ENCODE data around the gene IGF2BP2. TPM values are rescaled to one million over a fixed set of nuclear protein-coding genes. Genes with fewer than 3 reads are reported as not detected.

IGF2BP2 gene
- total RNA-seq, 1 experiment from 2014 or later, result 135 TPM

GRCh38 chr3:185740133-185740532 is 84.7 kb downstream of the IGF2BP2 start:
- intact Hi-C loops (cut with micrococcal nuclease), result no loop called here
- no peaks in the 10 kb centered on the region for H3K9me2 ChIP-seq (ENCODE audit: insufficient read depth)
- ChIA-PET RAD21 (ENCODE audit: low non-redundant PET in 1 of 2, low total read pairs in 2 of 2, uncharacterized antibody in 2 of 2, unreplicated experiment in 2 of 2) (interaction anchor here in 1 of 2 experiments (0.6 kb wide), 1 partner anchor 29 kb away, joined by 5 read pairs; no protein-coding TSS in a partner anchor), POLR2A (no interaction called here), CTCF (interaction anchor here (1.9 kb wide), 1 partner anchor 28 kb away, joined by 7 read pairs; no protein-coding TSS in a partner anchor)
- no peak for ATAC-seq
- no peak overlapping the region for H2AFZ ChIP-seq (ENCODE audit: low read depth, low read length, poor library complexity, severe bottlenecking)
- BruUV-seq (replicated peaks), result TSS peak; percentile 11
- no peak overlapping the region for H3K27ac ChIP-seq (ENCODE audit: low read depth, low read length)
- H3K9ac ChIP-seq (ENCODE audit: low read length), result no peak overlapping the region
- no peaks in the 10 kb centered on the region for H3K9me3 ChIP-seq (ENCODE audit: control insufficient read depth in 1 of 2, insufficient read depth in 1 of 2, low read depth in 1 of 2, low read length in 2 of 2)
- H3K36me3 ChIP-seq (ENCODE audit: control insufficient read depth in 1 of 2, insufficient read depth in 2 of 2, low read length in 2 of 2), result no peaks in the 10 kb centered on the region
- H3K79me2 ChIP-seq (ENCODE audit: insufficient read depth, low read length), result peaks cover 97% of the 10 kb centered on the region
- DNase-seq (ENCODE audit: low read depth, low spot score), result no peak
- peaks cover 16 to 40% of the 10 kb centered on the region in 2 experiments for H3K4me1 ChIP-seq (ENCODE audit: control insufficient read depth in 1 of 2, insufficient read depth in 2 of 2, low read length in 2 of 2)
- no peak overlapping the region for H3K4me2 ChIP-seq (ENCODE audit: low read length)
- H3K27me3 ChIP-seq (ENCODE audit: insufficient read depth, low read length), result no peaks in the 10 kb centered on the region
- H4K20me1 ChIP-seq (ENCODE audit: insufficient read depth), result peaks cover 42% of the 10 kb centered on the region; the same call in 1 of the 2 replicates
- H3K4me3 ChIP-seq (replicated peaks in 1 of 2; ENCODE audit: low read depth in 1 of 2, low read length in 2 of 2), result no peak overlapping the region
- no peak for TF ChIP-seq EGR1 (IDR thresholded peaks at IDR 0.05; ENCODE audit: low read depth)
- no peak for TF ChIP-seq POLR2AphosphoS5 (IDR thresholded peaks at IDR 0.05; ENCODE audit: low read depth, low read length)
- no peak for TF ChIP-seq SIN3A (IDR thresholded peaks at IDR 0.05; ENCODE audit: low read depth)
- no peak for TF ChIP-seq MAX (IDR thresholded peaks at IDR 0.05)
- no peak for TF ChIP-seq ZBTB33 (IDR thresholded peaks at IDR 0.05; ENCODE audit: extremely low read depth, insufficient replicate concordance, low read length)
- TF ChIP-seq REST (IDR thresholded peaks at IDR 0.05; ENCODE audit: low read depth), result no peak
- no peak for TF ChIP-seq ATF3 (IDR thresholded peaks at IDR 0.05)
- no peak for TF ChIP-seq ZNF274 (IDR thresholded peaks at IDR 0.05; ENCODE audit: low read depth, low read length)
- TF ChIP-seq YY1 (IDR thresholded peaks at IDR 0.05; ENCODE audit: extremely low read depth, insufficient replicate concordance, low read depth, low read length), result no peak
- TF ChIP-seq ZFX (IDR thresholded peaks at IDR 0.05), result no peak
- no peak for TF ChIP-seq EZH2 (IDR thresholded peaks at IDR 0.05)
- no peak for TF ChIP-seq CEBPB (IDR thresholded peaks at IDR 0.05; ENCODE audit: low read depth)
- no peak for TF ChIP-seq TCF7L2 (IDR thresholded peaks at IDR 0.05; ENCODE audit: borderline replicate concordance, extremely low read depth, insufficient read depth, insufficient read length)
- TF ChIP-seq ELF1 (IDR thresholded peaks at IDR 0.05; ENCODE audit: borderline replicate concordance, low read depth), result no peak
- no peak for TF ChIP-seq SRF (IDR thresholded peaks at IDR 0.05; ENCODE audit: low read depth)
- no peak for TF ChIP-seq CBX3 (IDR thresholded peaks at IDR 0.05; ENCODE audit: low read depth)
- no peak for TF ChIP-seq POLR2A (IDR thresholded peaks at IDR 0.05; ENCODE audit: borderline replicate concordance, extremely low read depth, insufficient read depth, insufficient read length)

Measured in HCT116 (cell line).